Mesendoderm (in vitro differentiated cells): ENCODE data around the gene TNIP3.

Experiments
- DNase-seq: peaks from one replicate; pipeline ENCODE4 v3.0.0; 2013
- H2AK5ac ChIP-seq: 2 replicates; pipeline ENCODE4 v1.6.1; 2013; ENCODE audit warnings: low read length, inconsistent platforms
- H2BK120ac ChIP-seq: 2 replicates; pipeline ENCODE4 v1.6.1; 2013; ENCODE audit warnings: low read depth, mild to moderate bottlenecking, low read length, moderate library complexity, mixed read lengths
- H2BK15ac ChIP-seq: replicated peaks from 2 replicates; pipeline ENCODE4 v1.6.1; 2013; ENCODE audit warnings: low read depth, mild to moderate bottlenecking, moderate library complexity
- H2BK5ac ChIP-seq: 2 replicates; pipeline ENCODE4 v1.6.1; 2013; ENCODE audit warnings: low read length, inconsistent platforms
- H3K18ac ChIP-seq: 2 replicates; pipeline ENCODE4 v1.6.1; 2013; ENCODE audit warnings: mild to moderate bottlenecking, low read length, mixed read lengths
- H3K23ac ChIP-seq: one replicate; pipeline ENCODE4 v1.6.1; 2013; ENCODE audit warnings: low read length
- H3K27ac ChIP-seq: 2 replicates; pipeline ENCODE4 v1.5.1; 2013; ENCODE audit warnings: low read depth, mild to moderate bottlenecking, inconsistent platforms, low read length, moderate library complexity
- H3K27me3 ChIP-seq: 2 replicates; pipeline ENCODE4 v1.6.1; 2013; ENCODE audit warnings: low read length, control low read depth, mild to moderate bottlenecking, inconsistent platforms; ENCODE audit not compliant: insufficient read depth, poor library complexity
- H3K36me3 ChIP-seq: 2 replicates; pipeline ENCODE4 v1.6.1; 2013; ENCODE audit warnings: low read length, inconsistent platforms; ENCODE audit not compliant: control insufficient read depth, insufficient read depth
- H3K4ac ChIP-seq: one replicate; pipeline ENCODE4 v1.6.1; 2013; ENCODE audit warnings: low read depth, mild to moderate bottlenecking, low read length, moderate library complexity
- H3K4me1 ChIP-seq: 2 replicates; pipeline ENCODE4 v1.6.1; 2013; ENCODE audit warnings: low read depth, low read length, inconsistent platforms; ENCODE audit not compliant: control insufficient read depth
- H3K4me2 ChIP-seq: 2 replicates; pipeline ENCODE4 v1.6.1; 2013; ENCODE audit warnings: low read length
- H3K4me3 ChIP-seq: 2 replicates; pipeline ENCODE4 v1.5.1; 2013; ENCODE audit warnings: mild to moderate bottlenecking, low read length
- H3K56ac ChIP-seq: one replicate; pipeline ENCODE4 v1.6.1; 2013; ENCODE audit warnings: low read length
- H3K79me1 ChIP-seq: 2 replicates; pipeline ENCODE4 v1.6.1; 2013; ENCODE audit warnings: low read length, inconsistent platforms
- H3K79me2 ChIP-seq: 2 replicates; pipeline ENCODE4 v1.6.1; 2013; ENCODE audit warnings: mild to moderate bottlenecking, low read length; ENCODE audit not compliant: control insufficient read depth, insufficient read depth
- H3K9ac ChIP-seq: 2 replicates; pipeline ENCODE4 v1.6.1; 2013; ENCODE audit warnings: low read length, inconsistent platforms
- H4K5ac ChIP-seq: one replicate; pipeline ENCODE4 v1.6.1; 2013; ENCODE audit warnings: low read length
- H4K8ac ChIP-seq: one replicate; pipeline ENCODE4 v1.6.1; 2013; ENCODE audit warnings: low read depth, mild to moderate bottlenecking, control low read depth, low read length, moderate library complexity
- WGBS: extraction: QIAGEN DNeasy Blood & Tissue Kit; methylation state at CpG from one replicate; pipeline ENCODE4 v1.1.7; 2013; ENCODE audit warnings: low lambda C conversion rate, missing lambda C conversion rate; ENCODE audit not compliant: insufficient coverage; ENCODE audit errors: extremely low coverage; 5-methylcytosine and 5-hydroxymethylcytosine counted together

Gene TNIP3

DNA sequence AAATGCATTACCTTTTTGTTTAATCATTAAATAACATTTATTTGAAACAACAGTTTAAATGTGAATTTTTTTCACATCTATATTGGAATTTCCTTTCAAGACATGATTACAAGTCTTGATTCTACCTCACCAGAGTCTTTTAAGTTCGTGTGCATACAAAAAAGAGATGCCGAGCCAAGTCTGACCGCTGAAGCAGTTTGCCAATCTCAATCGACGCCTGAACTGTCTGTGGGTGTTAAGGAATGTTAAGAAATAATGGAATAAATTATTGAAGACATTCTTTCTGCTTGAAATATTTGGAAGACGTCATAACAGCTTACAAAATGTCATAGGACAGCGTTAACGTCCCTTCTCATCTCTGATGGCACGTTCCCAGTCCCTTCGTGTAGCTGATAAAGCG lies 27.9 kb upstream of the TNIP3 start:
- Histone ChIP-seq H3K27me3 (no peaks in the 10 kb centered on the region), H2BK120ac (no peak overlapping the region), H3K79me2 (no peaks in the 10 kb centered on the region), H2BK15ac (no peak overlapping the region), H3K4me2 (no peak overlapping the region), H4K5ac (no peak overlapping the region), H3K56ac (no peak overlapping the region), H3K27ac (no peak overlapping the region), H4K8ac (no peak overlapping the region), H3K79me1 (no peaks in the 10 kb centered on the region), H3K36me3 (no peaks in the 10 kb centered on the region), H3K23ac (no peak overlapping the region), H2BK5ac (no peak overlapping the region), H2AK5ac (no peak overlapping the region), H3K18ac (no peak overlapping the region), H3K4me3 (no peak overlapping the region), H3K9ac (no peak overlapping the region), H3K4me1 (no peaks in the 10 kb centered on the region), H3K4ac (no peak overlapping the region)
- WGBS = no CpG with 5 or more reads among the region's 11 CpGs
- no peak for DNase-seq

- Histone ChIP-seq H4K8ac (no peak overlapping the region), H2BK120ac (no peak overlapping the region), H4K5ac (no peak overlapping the region), H2BK5ac (no peak overlapping the region), H3K79me1 (no peaks in the 10 kb centered on the region), H2AK5ac (no peak overlapping the region), H3K4me1 (no peaks in the 10 kb centered on the region), H3K27ac (no peak overlapping the region), H3K36me3 (no peaks in the 10 kb centered on the region), H3K4me3 (no peak overlapping the region), H3K18ac (no peak overlapping the region), H3K79me2 (no peaks in the 10 kb centered on the region), H3K56ac (no peak overlapping the region), H3K4me2 (no peak overlapping the region), H3K23ac (no peak overlapping the region), H3K27me3 (no peaks in the 10 kb centered on the region), H3K9ac (no peak overlapping the region), H2BK15ac (no peak overlapping the region), H3K4ac (no peak overlapping the region)
- no CpG with 5 or more reads among the region's 1 CpG for WGBS
- no peak for DNase-seq
Observed at GRCh38 chr4:121191361-121191760, 27.2 kb upstream of the TNIP3 start.

DNA sequence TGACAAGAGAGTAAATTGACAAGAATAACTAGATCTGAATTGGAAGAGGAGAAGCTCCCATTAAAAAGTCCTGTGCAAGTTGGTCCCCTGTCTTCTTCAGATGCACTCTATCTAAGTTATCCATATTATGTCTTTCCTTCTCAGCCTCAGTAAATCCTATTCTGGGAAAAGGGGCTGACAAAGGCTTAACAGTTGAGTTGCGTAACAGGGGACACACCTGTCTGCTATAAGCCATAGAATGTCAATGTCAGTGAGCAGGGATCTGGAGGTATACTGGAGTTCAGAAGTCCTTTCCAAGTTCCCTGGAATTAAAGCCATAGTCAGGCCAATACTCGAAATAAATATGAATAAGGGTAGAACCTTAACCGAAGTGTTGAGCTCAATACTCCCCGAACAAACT lies 26.3 kb upstream of the TNIP3 start:
- no peaks in the 10 kb centered on the region for H3K27me3 ChIP-seq
- no peak overlapping the region for H4K8ac ChIP-seq
- H3K23ac ChIP-seq = no peak overlapping the region
- no peaks in the 10 kb centered on the region for H3K4me1 ChIP-seq
- H3K4me2 ChIP-seq = no peak overlapping the region
- DNase-seq = no peak
- no peaks in the 10 kb centered on the region for H3K79me2 ChIP-seq
- no peak overlapping the region for H2BK15ac ChIP-seq
- H3K18ac ChIP-seq = no peak overlapping the region
- no peak overlapping the region for H2BK5ac ChIP-seq
- no peak overlapping the region for H3K4ac ChIP-seq
- no peak overlapping the region for H3K56ac ChIP-seq
- no peaks in the 10 kb centered on the region for H3K36me3 ChIP-seq
- H3K9ac ChIP-seq = no peak overlapping the region
- H2AK5ac ChIP-seq = no peak overlapping the region
- no peak overlapping the region for H4K5ac ChIP-seq
- no CpG with 5 or more reads among the region's 4 CpGs for whole genome bisulfite sequencing
- no peak overlapping the region for H3K27ac ChIP-seq
- H3K79me1 ChIP-seq = no peaks in the 10 kb centered on the region
- no peak overlapping the region for H2BK120ac ChIP-seq
- no peak overlapping the region for H3K4me3 ChIP-seq

- WGBS = no CpG with 5 or more reads among the region's 3 CpGs
- Histone ChIP-seq H3K23ac (no peak overlapping the region), H3K79me1 (no peaks in the 10 kb centered on the region), H3K4ac (no peak overlapping the region), H4K5ac (no peak overlapping the region), H3K18ac (no peak overlapping the region), H3K79me2 (no peaks in the 10 kb centered on the region), H3K4me3 (no peak overlapping the region), H2BK120ac (no peak overlapping the region), H3K27me3 (no peaks in the 10 kb centered on the region), H2BK5ac (no peak overlapping the region), H3K4me2 (no peak overlapping the region), H3K27ac (no peak overlapping the region), H3K9ac (no peak overlapping the region), H3K56ac (no peak overlapping the region), H3K4me1 (no peaks in the 10 kb centered on the region), H3K36me3 (no peaks in the 10 kb centered on the region), H4K8ac (no peak overlapping the region), H2BK15ac (no peak overlapping the region), H2AK5ac (no peak overlapping the region)
- DNase-seq = no peak
Observed at GRCh38 chr4:121189326-121190215, 25.4 kb upstream of the TNIP3 start.

GRCh38 chr4:121187206-121187605 lies 23.1 kb upstream of the TNIP3 start:
- Histone ChIP-seq H2BK5ac (no peak overlapping the region), H3K56ac (no peak overlapping the region), H3K4ac (no peak overlapping the region), H3K18ac (no peak overlapping the region), H2BK120ac (no peak overlapping the region), H4K8ac (no peak overlapping the region), H3K36me3 (no peaks in the 10 kb centered on the region), H3K9ac (no peak overlapping the region), H2AK5ac (no peak overlapping the region), H3K79me2 (no peaks in the 10 kb centered on the region), H3K27ac (no peak overlapping the region), H3K4me2 (no peak overlapping the region), H3K79me1 (no peaks in the 10 kb centered on the region), H3K23ac (no peak overlapping the region), H3K4me3 (no peak overlapping the region), H4K5ac (no peak overlapping the region), H3K4me1 (no peaks in the 10 kb centered on the region), H3K27me3 (no peaks in the 10 kb centered on the region), H2BK15ac (no peak overlapping the region)
- WGBS = no CpG with 5 or more reads among the region's 1 CpG
- no peak for DNase-seq

GRCh38 chr4:121185960-121186359 lies 21.8 kb upstream of the TNIP3 start:
- Histone ChIP-seq H2BK15ac (no peak overlapping the region), H3K4me3 (no peak overlapping the region), H3K4me1 (no peaks in the 10 kb centered on the region), H3K56ac (no peak overlapping the region), H3K27me3 (no peaks in the 10 kb centered on the region), H3K4ac (no peak overlapping the region), H2BK5ac (no peak overlapping the region), H4K5ac (no peak overlapping the region), H3K9ac (no peak overlapping the region), H4K8ac (no peak overlapping the region), H3K36me3 (no peaks in the 10 kb centered on the region), H3K4me2 (no peak overlapping the region), H3K23ac (no peak overlapping the region), H3K79me2 (no peaks in the 10 kb centered on the region), H2AK5ac (no peak overlapping the region), H3K27ac (no peak overlapping the region), H3K18ac (no peak overlapping the region), H3K79me1 (no peaks in the 10 kb centered on the region), H2BK120ac (no peak overlapping the region)
- DNase-seq = no peak
- no CpG with 5 or more reads among the region's 10 CpGs for WGBS
